GM12892 (cell line): Measurements from ENCODE around the gene HMGXB4.

Source experiments
- POLR2A ChIP-seq: IDR thresholded peaks from 2 replicates; pipeline ENCODE4 v1.6.1; 2011; ENCODE audit warnings: low read depth, low read length, control low read depth
- POLR2AphosphoS5 ChIP-seq: IDR thresholded peaks from 2 replicates; pipeline ENCODE4 v1.6.1; 2011; ENCODE audit warnings: low read depth, low read length, control low read depth

DNA sequence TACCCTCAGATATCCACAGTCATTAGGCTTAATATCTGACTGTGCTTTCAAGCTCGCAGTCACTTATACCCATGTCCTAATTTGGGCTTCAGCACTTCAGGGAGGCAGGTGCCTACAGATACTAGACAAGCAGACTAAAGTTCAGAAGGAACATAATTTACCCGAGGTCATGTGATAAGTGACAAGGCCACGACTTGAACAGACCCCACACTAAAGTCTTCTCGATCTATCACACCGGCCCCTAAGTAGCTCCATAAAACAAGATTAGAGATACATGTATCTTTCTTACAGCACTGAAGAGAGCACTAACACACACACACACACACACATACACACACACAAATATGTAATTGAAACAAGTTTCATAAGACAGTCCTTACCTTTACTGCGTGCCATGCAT, 75.0 kb downstream of the HMGXB4 start:
- TF ChIP-seq POLR2A = no peak
- no peak for TF ChIP-seq POLR2AphosphoS5
